H1 (cell line): ENCODE data around the gene CDC37. TPM values are rescaled to one million over a fixed set of nuclear protein-coding genes. Genes with fewer than 3 reads are reported as not detected.

Experiments
- CTCF ChIA-PET: fragments of 300-600 bp; sonication (Branson Sonifier 250); formaldehyde crosslinking; loops from one replicate; lab custom pipeline; 2021; ENCODE audit not compliant: partially characterized antibody; lab: Charles Lee
- POLR2A ChIA-PET: fragments of 300-600 bp; sonication (Branson Sonifier 250); formaldehyde crosslinking; loops from one replicate; lab custom pipeline; 2021; ENCODE audit warnings: inconsistent platforms; ENCODE audit not compliant: partially characterized antibody; lab: Charles Lee
- DNase-seq, 2 experiments: peaks; one replicate each; pipeline versions ENCODE4 v3.0.0 to v3.0.0-alpha.2; 2010 to 2022; ENCODE audit warnings: low spot score in 2 of 2, low read depth in 1 of 2, mixed read lengths in 1 of 2
- FAIRE-seq: peaks from 2 replicates; lab custom pipeline; 2011; peaks lifted over from hg19 to GRCh38; lab: Jason Lieb, UNC
- H2AFZ ChIP-seq: 2 replicates; pipeline ENCODE4 v1.8.1; 2012; ENCODE audit warnings: low read length, inconsistent platforms
- H2AK5ac ChIP-seq: 2 replicates; pipeline ENCODE4 v1.6.1; 2013; ENCODE audit warnings: low read depth, low read length
- H2BK120ac ChIP-seq: replicated peaks from 2 replicates; pipeline ENCODE3; 2013; ENCODE audit warnings: low read depth, low read length, inconsistent platforms
- H2BK12ac ChIP-seq: 2 replicates; pipeline ENCODE4 v1.6.1; 2013; ENCODE audit warnings: low read depth, low read length
- H2BK15ac ChIP-seq: 2 replicates; pipeline ENCODE4 v1.6.1; 2013; ENCODE audit warnings: low read length
- H2BK20ac ChIP-seq: 2 replicates; pipeline ENCODE4 v1.6.1; 2013; ENCODE audit warnings: low read length
- H2BK5ac ChIP-seq: 2 replicates; pipeline ENCODE4 v1.6.1; 2013; ENCODE audit warnings: low read depth, low read length
- H3K14ac ChIP-seq: 2 replicates; pipeline ENCODE4 v1.6.1; 2013; ENCODE audit warnings: inconsistent platforms; ENCODE audit not compliant: insufficient read length
- H3K18ac ChIP-seq: 2 replicates; pipeline ENCODE4 v1.6.1; 2013; ENCODE audit warnings: low read length; ENCODE audit errors: extremely low read depth
- H3K23ac ChIP-seq: 2 replicates; pipeline ENCODE4 v1.6.1; 2013; ENCODE audit warnings: inconsistent platforms; ENCODE audit not compliant: insufficient read length
- H3K23me2 ChIP-seq: 2 replicates; pipeline ENCODE4 v1.6.1; 2013; ENCODE audit warnings: low read depth, low read length
- H3K27ac ChIP-seq: 2 replicates; pipeline ENCODE4 v1.6.1; 2011; ENCODE audit warnings: low read depth, low read length, inconsistent platforms
- H3K27me3 ChIP-seq, 4 experiments: replicated peaks in 1 of 4; 1 replicate in 1 of 4; 2 replicates in 3 of 4; pipeline versions ENCODE4 v1.6.1 to v1.8.1; 2011 to 2013; ENCODE audit warnings: low read length in 3 of 4, mild to moderate bottlenecking in 3 of 4, inconsistent platforms in 2 of 4, mixed read lengths in 2 of 4, moderate library complexity in 1 of 4; ENCODE audit not compliant: control insufficient read depth in 3 of 4, insufficient read depth in 3 of 4; ENCODE audit errors: extremely low read depth in 1 of 4
- H3K36me3 ChIP-seq, 4 experiments: 2 replicates each; pipeline versions ENCODE4 v1.6.1 to v1.8.1; 2011 to 2013; ENCODE audit warnings: mild to moderate bottlenecking in 4 of 4, low read length in 3 of 4, moderate library complexity in 2 of 4, control low read depth in 1 of 4, inconsistent platforms in 1 of 4; ENCODE audit not compliant: insufficient read depth in 4 of 4, control insufficient read depth in 2 of 4
- H3K4ac ChIP-seq: replicated peaks from 2 replicates; pipeline ENCODE3; 2013; ENCODE audit warnings: low read length, low read depth, mixed read lengths, inconsistent platforms; ENCODE audit not compliant: insufficient read length
- H3K4me1 ChIP-seq, 4 experiments: replicated peaks in 1 of 4; 1 replicate in 1 of 4; 2 replicates in 3 of 4; pipeline versions ENCODE4 v1.6.1 to v1.8.1; 2011 to 2013; ENCODE audit warnings: low read length in 3 of 4, inconsistent platforms in 2 of 4, mixed read lengths in 1 of 4; ENCODE audit not compliant: insufficient read depth in 4 of 4, control insufficient read depth in 3 of 4
- H3K4me2 ChIP-seq, 2 experiments: 2 replicates each; pipeline versions ENCODE4 v1.6.1 to v1.8.1; 2011 to 2013; ENCODE audit warnings: low read depth in 2 of 2, low read length in 2 of 2, control low read depth in 1 of 2, inconsistent platforms in 1 of 2, mild to moderate bottlenecking in 1 of 2; ENCODE audit not compliant: insufficient read depth in 1 of 2
- H3K4me3 ChIP-seq, 4 experiments: fragments of 200-600, 300-600 bp in 1 of 4; sonication (generic), shearing (Covaris generic), sonication (Bioruptor Twin) in 1 of 4; 2 replicates each; pipeline versions ENCODE4 v1.5.1 to v1.8.1; 2011 to 2016; ENCODE audit warnings: low read length in 4 of 4, low read depth in 3 of 4, control low read depth in 2 of 4, inconsistent platforms in 2 of 4, mild to moderate bottlenecking in 2 of 4, mixed read lengths in 1 of 4, moderate library complexity in 1 of 4; ENCODE audit not compliant: insufficient read depth in 2 of 4; ENCODE audit errors: extremely low read depth in 1 of 4
- H3K56ac ChIP-seq: replicated peaks from 2 replicates; pipeline ENCODE3; 2013; ENCODE audit warnings: low read depth, mild to moderate bottlenecking, mixed read lengths, low read length, inconsistent platforms; ENCODE audit not compliant: insufficient read length
- H3K79me1 ChIP-seq: 2 replicates; pipeline ENCODE4 v1.6.1; 2013; ENCODE audit warnings: low read depth, low read length, control low read depth
- H3K79me2 ChIP-seq, 2 experiments: 2 replicates each; pipeline versions ENCODE4 v1.6.1 to v1.8.1; 2012 to 2013; ENCODE audit warnings: low read length in 2 of 2, mild to moderate bottlenecking in 2 of 2, inconsistent platforms in 1 of 2; ENCODE audit not compliant: insufficient read depth in 2 of 2, control insufficient read depth in 1 of 2
- H3K9ac ChIP-seq, 4 experiments: replicated peaks in 1 of 4; 1 replicate in 1 of 4; 2 replicates in 3 of 4; pipeline versions ENCODE4 v1.6.1 to v1.8.1; 2011 to 2013; ENCODE audit warnings: low read depth in 3 of 4, low read length in 3 of 4, control low read depth in 2 of 4, mild to moderate bottlenecking in 2 of 4, moderate library complexity in 2 of 4, inconsistent platforms in 1 of 4; ENCODE audit errors: extremely low read depth in 1 of 4
- H3K9me3 ChIP-seq, 2 experiments: 2 replicates each; pipeline versions ENCODE4 v1.6.1 to v1.8.1; 2012 to 2013; ENCODE audit warnings: mild to moderate bottlenecking in 2 of 2, moderate library complexity in 2 of 2, control low read depth in 1 of 2, inconsistent platforms in 1 of 2, low read depth in 1 of 2, low read length in 1 of 2, mixed read lengths in 1 of 2; ENCODE audit not compliant: insufficient read depth in 2 of 2
- H4K20me1 ChIP-seq, 2 experiments: replicated peaks in 1 of 2; 2 replicates each; pipeline versions ENCODE3 to v1.8.1; 2011 to 2013; ENCODE audit warnings: inconsistent platforms in 2 of 2, low read length in 2 of 2, mild to moderate bottlenecking in 1 of 2; ENCODE audit not compliant: insufficient read depth in 2 of 2, control insufficient read depth in 1 of 2
- H4K5ac ChIP-seq: 2 replicates; pipeline ENCODE4 v1.6.1; 2013; ENCODE audit warnings: low read length, low read depth, mixed read lengths, inconsistent platforms; ENCODE audit not compliant: insufficient read length
- H4K8ac ChIP-seq: 2 replicates; pipeline ENCODE4 v1.8.0; 2013; ENCODE audit warnings: mild to moderate bottlenecking, moderate library complexity, low read length, inconsistent platforms; ENCODE audit not compliant: insufficient read depth; ENCODE audit errors: extremely low read depth
- H4K91ac ChIP-seq: replicated peaks from 2 replicates; pipeline ENCODE3; 2013; ENCODE audit warnings: low read length, mixed read lengths, inconsistent platforms; ENCODE audit not compliant: insufficient read length
- CBX5 ChIP-seq: fragments of 300-800, 300-1000 bp; sonication (generic); IDR thresholded peaks from 2 replicates; pipeline ENCODE4 v1.7.1; 2016; ENCODE audit warnings: antibody characterized with exemption, low read length, low read depth
- CBX8 ChIP-seq: fragments of 300-800, 300-1000 bp; sonication (generic); IDR thresholded peaks from 2 replicates; pipeline ENCODE4 v1.7.1; 2016; ENCODE audit warnings: low read depth, low read length, borderline replicate concordance
- TAF7 ChIP-seq: optimal IDR thresholded peaks from 2 replicates; pipeline ENCODE3; 2011; ENCODE audit warnings: low read depth, mild to moderate bottlenecking, inconsistent platforms, low read length, moderate library complexity, borderline replicate concordance
- WGBS, 2 experiments: shearing (Covaris generic) in 1 of 2; methylation state at CpG; one replicate each; pipeline versions ENCODE4 v1.1.6 to v1.1.7; 2013 to 2015; ENCODE audit warnings: low lambda C conversion rate in 2 of 2, mixed read lengths in 2 of 2, inconsistent platforms in 1 of 2, low coverage in 1 of 2, missing lambda C conversion rate in 1 of 2; ENCODE audit not compliant: insufficient replicate concordance in 2 of 2, insufficient coverage in 1 of 2, insufficient read length in 1 of 2; ENCODE audit errors: extremely low coverage in 1 of 2, missing lambda C conversion rate in 1 of 2; 5-methylcytosine and 5-hydroxymethylcytosine counted together
- polyA plus RNA-seq, 7 experiments: library from polyadenylated mRNA; depleted of rRNA in 3 of 7; stranded (reverse) in 5 of 7; unstranded in 2 of 7; fragments of >200 nt in 5 of 7; fragments of 200-250 nt in 2 of 7; gene quantifications; 1 replicate in 5 of 7; 2 replicates in 1 of 7; 4 replicates in 1 of 7; pipeline versions ENCODE4 v1.2.1 to v1.2.3, GENCODE V29; 2011 to 2013; ENCODE audit warnings: missing spikeins in 2 of 7, mixed read lengths in 2 of 7
- total RNA-seq: library from RNA; stranded (reverse); fragmentation: NEBNext Ultra II Directional; extraction: Animal tissue kit (Norgen Biotek cat#: 25700); gene quantifications from 2 replicates; pipeline ENCODE4 v1.2.1, GENCODE V29; 2021

Gene CDC37
- total and polyA plus RNA-seq, 2 of the 8 experiments (the other 6 are each of a cell fraction or from before 2014, with no cell fraction given), result 162 to 181 TPM

GRCh38 chr19:10352764-10353671 is 50.3 kb downstream of the CDC37 start:
- Histone ChIP-seq H3K9ac (peak overlapping the region; percentile 15 to 72 (median 53)), H3K4me1 (peaks cover 0 to 11% (median 8%) of the 10 kb centered on the region in 4 experiments; a peak in 5 of 7 replicates), H2AFZ (0 out of 2 replicates have a peak overlapping the region, but pooled peaks have one; percentile 1), H3K4ac (peak overlapping the region; percentile 97), H2BK15ac (peak overlapping the region; percentile 93; the same call in 1 of the 2 replicates), H3K27me3 (no peaks in the 10 kb centered on the region), H3K27ac (peak overlapping the region; percentile 68), H2BK12ac (peak overlapping the region; percentile 45; the same call in 1 of the 2 replicates), H2BK120ac (no peak overlapping the region), H3K14ac (peak overlapping the region; percentile 62), H3K36me3 (peaks cover 0 to 5% (median 2%) of the 10 kb centered on the region in 4 experiments; a peak in 2 of 8 replicates), H3K79me1 (no peaks in the 10 kb centered on the region), H3K9me3 (no peaks in the 10 kb centered on the region), H4K20me1 (no peaks in the 10 kb centered on the region), H3K23me2 (peaks cover 18% of the 10 kb centered on the region), H4K8ac (peak overlapping the region; percentile 90; the same call in 1 of the 2 replicates), H2AK5ac (no peak overlapping the region), H3K23ac (no peak overlapping the region), H3K4me2 (peak overlapping the region; percentile 72 to 99), H4K5ac (peak overlapping the region; percentile 88), H3K18ac (peak overlapping the region; percentile 94), H2BK5ac (peak overlapping the region; percentile 95), H3K56ac (peak overlapping the region; percentile 88), H3K79me2 (no peaks in the 10 kb centered on the region), H3K4me3 (peak overlapping the region; percentile 61 to 69 (median 64)), H2BK20ac (no peak overlapping the region), H4K91ac (peak overlapping the region; percentile 90)
- DNase-seq (peak; percentile 90 to 96), FAIRE-seq (peak; percentile 74)
- 5% methylated on average over 48 of the region's 63 CpGs; no CpG with 5 or more reads in 1 of the 2 experiments for WGBS, 2 experiments
- CTCF ChIA-PET, result interaction anchor here (0.6 to 3.2 kb wide), 9 partner anchors 16 to 225 kb away, joined by 3 to 11 read pairs (median 4); partner anchors contain the start of genes ICAM5 and RAVER1
- POLR2A ChIA-PET, result interaction anchor here (0.6 to 2.9 kb wide), 11 partner anchors 8 to 261 kb away, joined by 3 to 15 read pairs (median 5); partner anchors contain the start of genes ICAM1, ICAM5, MRPL4 and RAVER1
- TF ChIP-seq CBX8 (no peak), TAF7 (no peak), CBX5 (no peak)
